ENCODE measurements around the gene BRWD1.

Gene BRWD1

GRCh38 chr21:39215078-39215477, 98.4 kb downstream of the BRWD1 start:
- no peaks in the 10 kb centered on the region for H3K27me3 ChIP-seq
- H3K36me3 ChIP-seq: peaks cover 41% of the 10 kb centered on the region
- no peak for TF ChIP-seq CTCF (IDR thresholded peaks at IDR 0.05; ENCODE audit: low read depth, low read length)
- H3K4me1 ChIP-seq: no peaks in the 10 kb centered on the region
- no peak for DNase-seq
- H3K4me3 ChIP-seq (ENCODE audit: low read depth, low read length): no peak overlapping the region
- H3K9me3 ChIP-seq: no peaks in the 10 kb centered on the region

- Histone ChIP-seq H3K27me3 (no peaks in the 10 kb centered on the region), H3K36me3 (peaks cover 65% of the 10 kb centered on the region), H3K9me3 (no peaks in the 10 kb centered on the region), H3K4me3 (ENCODE audit: low read depth, low read length) (no peak overlapping the region), H3K4me1 (no peaks in the 10 kb centered on the region)
- TF ChIP-seq CTCF (IDR thresholded peaks at IDR 0.05; ENCODE audit: low read depth, low read length): no peak
- DNase-seq: no peak
These were observed 104.1 kb downstream of the BRWD1 start for GRCh38 chr21:39209334-39209688.

- TF ChIP-seq CTCF (IDR thresholded peaks at IDR 0.05; ENCODE audit: low read depth, low read length): no peak
- Histone ChIP-seq H3K4me1 (no peaks in the 10 kb centered on the region), H3K27me3 (no peaks in the 10 kb centered on the region), H3K9me3 (no peaks in the 10 kb centered on the region), H3K4me3 (ENCODE audit: low read depth, low read length) (no peak overlapping the region), H3K36me3 (peaks cover 63% of the 10 kb centered on the region)
- DNase-seq: no peak
These were observed 104.7 kb downstream of the BRWD1 start for GRCh38 chr21:39208624-39209333.

GRCh38 chr21:39204134-39204533, 109.3 kb downstream of the BRWD1 start:
- TF ChIP-seq CTCF (IDR thresholded peaks at IDR 0.05; ENCODE audit: low read depth, low read length): peak; percentile 31
- H3K27me3 ChIP-seq: no peaks in the 10 kb centered on the region
- DNase-seq: no peak
- H3K9me3 ChIP-seq: no peaks in the 10 kb centered on the region
- H3K36me3 ChIP-seq: peaks cover 72% of the 10 kb centered on the region
- no peak overlapping the region for H3K4me3 ChIP-seq (ENCODE audit: low read depth, low read length)
- H3K4me1 ChIP-seq: no peaks in the 10 kb centered on the region

GRCh38 chr21:39198800-39199199, 114.6 kb downstream of the BRWD1 start:
- Histone ChIP-seq H3K4me3 (ENCODE audit: low read depth, low read length) (no peak overlapping the region), H3K36me3 (peaks cover 68% of the 10 kb centered on the region), H3K27me3 (no peaks in the 10 kb centered on the region), H3K4me1 (no peaks in the 10 kb centered on the region), H3K9me3 (no peaks in the 10 kb centered on the region)
- DNase-seq: no peak
- no peak for TF ChIP-seq CTCF (IDR thresholded peaks at IDR 0.05; ENCODE audit: low read depth, low read length)

GRCh38 chr21:39197448-39198233, 115.8 kb downstream of the BRWD1 start:
- peaks cover 65% of the 10 kb centered on the region for H3K36me3 ChIP-seq
- no peaks in the 10 kb centered on the region for H3K27me3 ChIP-seq
- no peaks in the 10 kb centered on the region for H3K9me3 ChIP-seq
- H3K4me3 ChIP-seq (ENCODE audit: low read depth, low read length): no peak overlapping the region
- TF ChIP-seq CTCF (IDR thresholded peaks at IDR 0.05; ENCODE audit: low read depth, low read length): no peak
- no peak for DNase-seq
- no peaks in the 10 kb centered on the region for H3K4me1 ChIP-seq
